ENCODE results near the gene MARK3.

The MARK3 gene

DNA sequence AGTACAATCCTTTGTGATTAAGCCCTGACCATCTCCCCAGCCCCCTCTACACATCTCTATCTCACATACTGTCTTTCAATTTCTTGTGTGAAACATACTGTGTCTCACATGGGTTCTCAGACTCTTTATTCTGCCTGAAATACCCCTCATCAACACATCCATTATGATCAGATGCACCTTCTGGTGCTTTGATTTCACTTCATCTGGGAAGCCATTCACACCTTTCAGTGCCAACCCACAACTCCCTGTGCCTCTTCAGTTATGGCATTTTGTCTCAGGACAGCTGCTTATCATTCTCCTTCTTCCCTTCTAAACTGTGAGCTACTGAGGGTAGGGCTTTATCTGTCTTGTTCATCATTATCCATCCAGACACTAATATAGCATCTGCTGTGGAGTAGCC lies 78.6 kb downstream of the MARK3 start:
- Histone ChIP-seq H3K36me3 (ENCODE audit: insufficient read depth, low read length) (peaks cover 71% of the 10 kb centered on the region), H3K9me3 (ENCODE audit: insufficient read depth, low read depth, low read length) (no peaks in the 10 kb centered on the region), H3K9ac (ENCODE audit: low read depth, low read length) (no peak overlapping the region)

DNA sequence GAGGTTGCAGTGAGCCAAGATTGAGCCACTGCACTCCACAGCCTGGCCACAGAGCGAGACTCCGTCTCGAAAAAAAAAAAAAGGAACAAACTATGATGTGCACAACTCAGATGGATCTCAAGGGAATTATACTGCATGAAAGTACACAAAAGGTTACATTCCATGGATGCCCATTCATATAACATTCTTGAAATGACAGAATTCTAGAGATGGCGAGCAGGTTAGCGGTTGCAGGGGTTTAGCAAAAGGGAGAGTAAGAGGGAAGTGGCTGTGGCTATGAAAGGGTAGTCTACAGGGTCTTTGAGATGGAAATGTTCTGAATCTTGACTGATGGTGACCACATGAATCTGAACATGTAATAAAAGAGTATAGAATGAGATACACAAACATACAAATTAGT lies 87.7 kb downstream of the MARK3 start:
- Histone ChIP-seq H3K9me3 (ENCODE audit: insufficient read depth, low read depth, low read length) (no peaks in the 10 kb centered on the region), H3K27ac (ENCODE audit: low read depth, low read length) (no peak overlapping the region), H3K9ac (ENCODE audit: low read depth, low read length) (no peak overlapping the region), H3K36me3 (ENCODE audit: insufficient read depth, low read length) (peaks cover 80% of the 10 kb centered on the region), H3K4me1 (ENCODE audit: insufficient read depth, low read length) (no peaks in the 10 kb centered on the region), H3K4me3 (ENCODE audit: low read length) (no peak overlapping the region), H3K27me3 (ENCODE audit: insufficient read depth, low read length) (no peaks in the 10 kb centered on the region)
- 89% methylated on average over 5 of the region's 5 CpGs for whole genome bisulfite sequencing

More for the DNA sequence above, 78.6 kb downstream of the MARK3 start:
- no peak overlapping the region for H3K4me3 ChIP-seq (ENCODE audit: low read length)
- no peaks in the 10 kb centered on the region for H3K4me1 ChIP-seq (ENCODE audit: insufficient read depth, low read length)
- no peak overlapping the region for H3K27ac ChIP-seq (ENCODE audit: low read depth, low read length)
- no peaks in the 10 kb centered on the region for H3K27me3 ChIP-seq (ENCODE audit: insufficient read depth, low read length)

DNA sequence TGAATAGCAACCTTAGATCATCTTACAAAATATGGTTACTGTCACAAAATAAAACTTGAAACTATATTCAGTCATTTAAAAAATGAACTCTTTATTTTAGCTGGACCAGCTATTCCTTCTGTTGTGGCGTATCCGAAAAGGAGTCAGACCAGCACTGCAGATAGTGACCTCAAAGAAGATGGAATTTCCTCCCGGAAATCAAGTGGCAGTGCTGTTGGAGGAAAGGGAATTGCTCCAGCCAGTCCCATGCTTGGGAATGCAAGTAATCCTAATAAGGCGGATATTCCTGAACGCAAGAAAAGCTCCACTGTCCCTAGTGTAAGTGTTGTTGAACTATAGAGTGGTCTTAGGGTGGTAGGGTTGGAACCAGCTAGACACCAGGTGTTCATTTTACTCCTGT lies 89.7 kb downstream of the MARK3 start:
- no peaks in the 10 kb centered on the region for H3K9me3 ChIP-seq (ENCODE audit: insufficient read depth, low read depth, low read length)
- WGBS = 96% methylated on average over 5 of the region's 5 CpGs
- peaks cover 75% of the 10 kb centered on the region for H3K36me3 ChIP-seq (ENCODE audit: insufficient read depth, low read length)
- no peak overlapping the region for H3K27ac ChIP-seq (ENCODE audit: low read depth, low read length)
- no peaks in the 10 kb centered on the region for H3K27me3 ChIP-seq (ENCODE audit: insufficient read depth, low read length)
- H3K4me1 ChIP-seq (ENCODE audit: insufficient read depth, low read length) = no peaks in the 10 kb centered on the region
- no peak overlapping the region for H3K4me3 ChIP-seq (ENCODE audit: low read length)
- no peak overlapping the region for H3K9ac ChIP-seq (ENCODE audit: low read depth, low read length)

DNA sequence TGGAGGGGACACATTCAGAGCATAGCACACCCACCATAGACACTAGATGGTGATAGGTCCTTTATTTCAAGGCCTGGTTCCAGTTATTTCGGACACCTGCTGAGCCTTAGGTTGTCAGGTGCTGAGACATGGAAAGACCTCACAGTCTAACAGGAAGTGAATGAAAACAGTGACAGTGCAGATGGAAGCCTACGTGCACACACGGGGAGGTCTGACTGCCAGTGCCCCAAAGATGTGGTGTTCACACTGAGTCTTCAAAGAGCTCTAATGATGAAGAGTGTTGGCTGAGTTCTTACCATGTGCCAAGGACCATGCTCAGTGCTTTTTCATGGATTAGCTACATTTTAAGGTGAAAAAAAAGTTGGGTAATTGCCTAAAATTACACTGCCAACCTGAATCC lies 90.8 kb downstream of the MARK3 start:
- Histone ChIP-seq H3K9me3 (ENCODE audit: insufficient read depth, low read depth, low read length) (no peaks in the 10 kb centered on the region), H3K27me3 (ENCODE audit: insufficient read depth, low read length) (no peaks in the 10 kb centered on the region), H3K4me3 (ENCODE audit: low read length) (no peak overlapping the region), H3K4me1 (ENCODE audit: insufficient read depth, low read length) (no peaks in the 10 kb centered on the region), H3K27ac (ENCODE audit: low read depth, low read length) (no peak overlapping the region), H3K9ac (ENCODE audit: low read depth, low read length) (no peak overlapping the region), H3K36me3 (ENCODE audit: insufficient read depth, low read length) (peaks cover 77% of the 10 kb centered on the region)
- WGBS = 94% methylated on average over 3 of the region's 3 CpGs

DNA sequence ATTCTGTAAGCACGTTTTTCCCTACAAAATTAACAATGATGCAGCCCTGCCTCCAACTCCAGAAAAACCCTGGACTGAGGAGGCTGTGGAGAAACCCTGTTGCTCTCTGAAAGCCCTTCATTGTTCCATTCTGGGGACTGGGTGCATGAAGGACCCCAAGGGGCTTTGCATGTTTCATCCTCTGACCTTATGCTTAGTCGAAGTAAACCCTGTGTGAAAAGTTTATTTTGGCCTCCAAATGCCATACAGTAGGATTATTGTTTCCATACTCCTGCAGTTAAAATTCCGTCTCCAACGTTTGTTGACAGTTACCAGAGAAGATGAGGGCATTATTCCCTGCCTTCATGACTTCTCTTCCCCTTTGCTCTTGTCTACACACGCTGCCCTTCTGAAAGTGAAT lies 91.4 kb downstream of the MARK3 start:
- Histone ChIP-seq H3K9me3 (ENCODE audit: insufficient read depth, low read depth, low read length) (no peaks in the 10 kb centered on the region), H3K4me3 (ENCODE audit: low read length) (no peak overlapping the region), H3K9ac (ENCODE audit: low read depth, low read length) (no peak overlapping the region), H3K36me3 (ENCODE audit: insufficient read depth, low read length) (peaks cover 76% of the 10 kb centered on the region), H3K4me1 (ENCODE audit: insufficient read depth, low read length) (no peaks in the 10 kb centered on the region), H3K27me3 (ENCODE audit: insufficient read depth, low read length) (no peaks in the 10 kb centered on the region), H3K27ac (ENCODE audit: low read depth, low read length) (no peak overlapping the region)
- WGBS = 92% methylated on average over 5 of the region's 5 CpGs

DNA sequence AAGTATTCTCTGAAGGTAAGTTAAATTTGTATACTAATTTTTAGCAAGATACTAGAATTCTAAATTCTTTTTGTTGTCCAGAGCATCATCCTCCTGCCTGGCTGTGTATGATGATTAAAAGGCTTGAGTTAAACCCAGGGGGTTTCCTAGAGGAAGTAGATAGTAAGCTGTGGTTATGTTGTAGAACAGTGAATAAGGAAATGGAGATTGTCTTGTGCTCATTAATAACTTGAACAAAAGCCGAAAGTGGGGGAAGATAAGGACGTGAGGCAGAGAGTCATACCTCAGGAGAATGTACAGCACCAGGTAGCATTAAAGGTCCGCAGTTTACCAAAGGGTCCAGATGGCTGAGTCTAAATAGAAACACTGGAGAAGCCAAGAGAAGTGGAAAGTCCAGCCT lies 95.4 kb downstream of the MARK3 start:
- no peak overlapping the region for H3K9ac ChIP-seq (ENCODE audit: low read depth, low read length)
- no peak overlapping the region for H3K27ac ChIP-seq (ENCODE audit: low read depth, low read length)
- WGBS = 91% methylated on average over 3 of the region's 3 CpGs
- H3K9me3 ChIP-seq (ENCODE audit: insufficient read depth, low read depth, low read length) = no peaks in the 10 kb centered on the region
- H3K4me1 ChIP-seq (ENCODE audit: insufficient read depth, low read length) = no peaks in the 10 kb centered on the region
- H3K4me3 ChIP-seq (ENCODE audit: low read length) = no peak overlapping the region
- peaks cover 74% of the 10 kb centered on the region for H3K36me3 ChIP-seq (ENCODE audit: insufficient read depth, low read length)
- H3K27me3 ChIP-seq (ENCODE audit: insufficient read depth, low read length) = no peaks in the 10 kb centered on the region

DNA sequence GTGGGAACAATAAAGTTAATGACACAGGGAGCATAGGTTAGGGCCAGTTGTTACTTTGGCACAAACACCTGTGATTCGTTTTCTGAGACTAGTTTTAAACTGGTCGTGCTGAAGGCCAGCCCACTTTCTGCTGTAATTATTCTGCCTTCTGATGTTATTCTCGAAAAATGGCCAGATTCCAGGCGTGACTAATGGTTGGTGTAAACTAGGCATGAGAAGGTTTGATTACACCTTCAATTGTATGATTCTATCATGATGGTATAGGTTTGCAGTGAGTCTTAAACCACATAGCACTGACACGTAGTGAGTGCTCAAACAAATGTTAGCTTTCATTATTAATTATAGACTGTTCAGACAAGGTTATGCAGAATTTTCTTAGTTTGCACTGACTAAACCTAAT lies 98.4 kb downstream of the MARK3 start:
- no peak overlapping the region for H3K4me3 ChIP-seq (ENCODE audit: low read length)
- no peak overlapping the region for H3K27ac ChIP-seq (ENCODE audit: low read depth, low read length)
- WGBS = 93% methylated on average over 5 of the region's 5 CpGs
- peaks cover 69% of the 10 kb centered on the region for H3K36me3 ChIP-seq (ENCODE audit: insufficient read depth, low read length)
- H3K27me3 ChIP-seq (ENCODE audit: insufficient read depth, low read length) = no peaks in the 10 kb centered on the region
- H3K9ac ChIP-seq (ENCODE audit: low read depth, low read length) = no peak overlapping the region
- no peaks in the 10 kb centered on the region for H3K4me1 ChIP-seq (ENCODE audit: insufficient read depth, low read length)
- H3K9me3 ChIP-seq (ENCODE audit: insufficient read depth, low read depth, low read length) = no peaks in the 10 kb centered on the region

DNA sequence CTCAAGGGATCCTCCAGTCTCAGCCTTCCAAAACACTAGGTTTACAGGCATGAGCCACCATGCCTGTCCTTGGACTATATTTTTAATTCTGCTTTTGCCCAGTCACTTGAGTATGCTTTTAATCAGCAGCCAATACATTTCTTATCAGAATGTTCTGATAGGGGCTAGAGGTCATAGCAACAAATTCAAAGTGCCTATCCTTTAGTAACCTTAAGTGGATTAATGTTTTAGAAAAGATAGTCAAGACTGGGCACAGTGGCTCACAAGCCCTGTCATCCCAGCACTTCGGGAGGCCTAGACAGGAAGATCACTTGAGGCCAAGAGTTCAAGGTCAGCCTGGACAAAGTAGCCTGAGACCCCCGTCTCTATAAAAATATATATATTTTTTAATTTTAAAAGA lies 100.3 kb downstream of the MARK3 start:
- Histone ChIP-seq H3K27me3 (ENCODE audit: insufficient read depth, low read length) (no peaks in the 10 kb centered on the region), H3K9me3 (ENCODE audit: insufficient read depth, low read depth, low read length) (no peaks in the 10 kb centered on the region), H3K4me3 (ENCODE audit: low read length) (no peak overlapping the region), H3K4me1 (ENCODE audit: insufficient read depth, low read length) (no peaks in the 10 kb centered on the region), H3K36me3 (ENCODE audit: insufficient read depth, low read length) (peaks cover 69% of the 10 kb centered on the region), H3K9ac (ENCODE audit: low read depth, low read length) (no peak overlapping the region), H3K27ac (ENCODE audit: low read depth, low read length) (no peak overlapping the region)
- 97% methylated on average over 1 of the region's 2 CpGs for WGBS

DNA sequence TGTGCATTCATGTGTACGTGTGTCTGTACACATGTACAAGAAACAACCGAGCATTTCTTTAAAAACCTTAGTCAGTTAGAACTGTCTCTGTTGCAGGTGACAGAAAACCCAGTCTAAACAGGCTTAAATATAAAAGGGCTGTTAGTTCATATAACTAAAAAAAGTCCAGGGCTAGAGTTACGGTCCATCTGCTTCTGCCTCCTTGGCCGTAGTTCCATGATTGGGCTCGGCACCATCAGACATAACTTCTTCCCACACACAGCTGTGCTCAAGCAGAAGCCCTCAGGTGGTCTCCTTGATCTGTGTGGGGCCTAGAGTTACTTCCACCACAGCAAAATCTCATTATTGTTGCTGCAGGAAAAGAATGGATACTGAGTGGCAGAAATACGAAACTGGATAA lies 102.9 kb downstream of the MARK3 start:
- 94% methylated on average over 6 of the region's 6 CpGs for WGBS
- H3K36me3 ChIP-seq (ENCODE audit: insufficient read depth, low read length) = peaks cover 72% of the 10 kb centered on the region

DNA sequence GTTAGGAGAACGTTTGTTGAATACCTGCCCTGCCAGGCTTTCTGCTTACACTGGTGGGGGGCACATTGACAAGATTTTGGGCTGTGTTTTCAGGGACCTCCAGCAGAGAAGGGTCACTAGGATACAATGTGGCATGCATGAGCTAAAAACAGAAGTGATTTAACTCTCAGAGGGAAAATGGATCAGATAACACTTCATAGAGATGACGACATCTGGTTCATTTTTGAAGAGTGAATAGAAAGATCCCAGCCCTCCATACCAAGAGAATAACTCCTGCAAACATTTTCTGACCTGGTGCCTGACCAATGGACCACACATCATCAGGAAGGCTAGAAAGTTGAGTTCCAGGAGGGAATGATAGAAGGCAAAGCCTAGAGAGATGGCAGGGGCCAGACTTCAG lies 103.7 kb downstream of the MARK3 start:
- H3K27ac ChIP-seq (ENCODE audit: low read depth, low read length) = no peak overlapping the region

More for the DNA sequence above, 102.9 kb downstream of the MARK3 start:
- no peaks in the 10 kb centered on the region for H3K9me3 ChIP-seq (ENCODE audit: insufficient read depth, low read depth, low read length)
- H3K4me3 ChIP-seq (ENCODE audit: low read length) = no peak overlapping the region
- no peaks in the 10 kb centered on the region for H3K27me3 ChIP-seq (ENCODE audit: insufficient read depth, low read length)
- no peak overlapping the region for H3K9ac ChIP-seq (ENCODE audit: low read depth, low read length)
- no peak overlapping the region for H3K27ac ChIP-seq (ENCODE audit: low read depth, low read length)
- no peaks in the 10 kb centered on the region for H3K4me1 ChIP-seq (ENCODE audit: insufficient read depth, low read length)

DNA sequence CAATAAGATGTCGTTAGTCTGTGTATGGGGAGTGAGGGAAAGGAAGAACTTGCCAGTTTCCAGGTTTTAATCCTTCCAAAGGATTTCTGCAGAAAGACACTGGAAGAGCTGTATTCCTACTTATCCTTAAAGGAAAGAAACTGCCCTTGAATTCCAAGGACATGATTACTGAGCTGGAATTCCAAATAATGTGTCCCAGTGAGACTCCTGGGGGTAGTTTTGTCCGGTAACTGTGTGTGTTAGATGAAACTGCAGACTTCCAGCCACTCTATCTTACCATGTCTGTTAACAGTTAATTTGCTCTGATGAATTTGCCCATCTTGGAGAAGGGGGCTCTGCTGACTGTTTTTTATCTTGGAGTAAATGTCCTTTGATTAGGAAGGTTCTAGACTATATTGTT lies 104.4 kb downstream of the MARK3 start:
- H3K36me3 ChIP-seq (ENCODE audit: insufficient read depth, low read length) = peaks cover 75% of the 10 kb centered on the region
- no peak overlapping the region for H3K27ac ChIP-seq (ENCODE audit: low read depth, low read length)
- WGBS = 85% methylated on average over 2 of the region's 2 CpGs
- no peaks in the 10 kb centered on the region for H3K27me3 ChIP-seq (ENCODE audit: insufficient read depth, low read length)
- H3K4me3 ChIP-seq (ENCODE audit: low read length) = no peak overlapping the region
- no peaks in the 10 kb centered on the region for H3K9me3 ChIP-seq (ENCODE audit: insufficient read depth, low read depth, low read length)
- H3K9ac ChIP-seq (ENCODE audit: low read depth, low read length) = no peak overlapping the region
- no peaks in the 10 kb centered on the region for H3K4me1 ChIP-seq (ENCODE audit: insufficient read depth, low read length)

More for the DNA sequence above, 103.7 kb downstream of the MARK3 start:
- no peak overlapping the region for H3K9ac ChIP-seq (ENCODE audit: low read depth, low read length)
- peaks cover 70% of the 10 kb centered on the region for H3K36me3 ChIP-seq (ENCODE audit: insufficient read depth, low read length)
- 82% methylated on average over 2 of the region's 2 CpGs for WGBS
- H3K4me3 ChIP-seq (ENCODE audit: low read length) = no peak overlapping the region
- no peaks in the 10 kb centered on the region for H3K27me3 ChIP-seq (ENCODE audit: insufficient read depth, low read length)
- H3K4me1 ChIP-seq (ENCODE audit: insufficient read depth, low read length) = no peaks in the 10 kb centered on the region
- H3K9me3 ChIP-seq (ENCODE audit: insufficient read depth, low read depth, low read length) = no peaks in the 10 kb centered on the region

DNA sequence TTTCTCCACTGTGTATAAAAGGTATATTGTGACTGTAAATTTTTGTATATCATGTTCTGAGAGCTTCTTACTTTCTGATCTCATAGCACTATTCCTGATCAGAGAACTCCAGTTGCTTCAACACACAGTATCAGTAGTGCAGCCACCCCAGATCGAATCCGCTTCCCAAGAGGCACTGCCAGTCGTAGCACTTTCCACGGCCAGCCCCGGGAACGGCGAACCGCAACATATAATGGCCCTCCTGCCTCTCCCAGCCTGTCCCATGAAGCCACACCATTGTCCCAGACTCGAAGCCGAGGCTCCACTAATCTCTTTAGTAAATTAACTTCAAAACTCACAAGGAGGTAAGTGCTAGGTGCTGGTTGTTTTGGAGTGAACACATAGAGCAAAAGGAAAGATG lies 106.5 kb downstream of the MARK3 start:
- H3K9ac ChIP-seq (ENCODE audit: low read depth, low read length) = no peak overlapping the region
- H3K4me3 ChIP-seq (ENCODE audit: low read length) = no peak overlapping the region
- H3K4me1 ChIP-seq (ENCODE audit: insufficient read depth, low read length) = no peaks in the 10 kb centered on the region
- WGBS = 94% methylated on average over 8 of the region's 10 CpGs
- H3K9me3 ChIP-seq (ENCODE audit: insufficient read depth, low read depth, low read length) = no peaks in the 10 kb centered on the region
- H3K27me3 ChIP-seq (ENCODE audit: insufficient read depth, low read length) = no peaks in the 10 kb centered on the region
- peaks cover 82% of the 10 kb centered on the region for H3K36me3 ChIP-seq (ENCODE audit: insufficient read depth, low read length)
- H3K27ac ChIP-seq (ENCODE audit: low read depth, low read length) = no peak overlapping the region
